Ascending aorta (tissue), 2 donors: ENCODE measurements around the gene TAF11L3. TPM values are rescaled to one million over a fixed set of nuclear protein-coding genes. Genes with fewer than 3 reads are reported as not detected.
"Not testable (repeated sequence)": the region's sequence is repeated elsewhere in the genome, so short reads cannot be mapped to it uniquely, and the experiment has no call there.

Experiments
- DNase-seq, 2 donors: peaks; one replicate each; pipeline ENCODE4 v3.0.0-alpha.2; 2019; ENCODE audit warnings: low spot score in 2 of 2
- H3K27ac ChIP-seq, 2 donors: fragments of 200-600 bp; sonication (generic); one replicate each; pipeline ENCODE4 v1.5.1; 2016 to 2017; ENCODE audit warnings: mild to moderate bottlenecking in 1 of 2
- H3K27me3 ChIP-seq: fragments of 200-600 bp; sonication (generic); one replicate; pipeline ENCODE4 v1.5.1; 2017
- H3K36me3 ChIP-seq, 2 donors: fragments of 200-600 bp; sonication (generic); one replicate each; pipeline ENCODE4 v1.5.1; 2016
- H3K4me1 ChIP-seq, 2 donors: fragments of 200-600 bp; sonication (generic); one replicate each; pipeline ENCODE4 v1.5.1; 2016 to 2017; ENCODE audit warnings: mild to moderate bottlenecking in 1 of 2
- H3K4me3 ChIP-seq, 2 donors: fragments of 200-600 bp; sonication (generic); one replicate each; pipeline ENCODE4 v1.5.1; 2016 to 2017; ENCODE audit warnings: mild to moderate bottlenecking in 1 of 2
- H3K9me3 ChIP-seq, 2 donors: fragments of 200-600 bp; sonication (generic); one replicate each; pipeline ENCODE4 v1.5.1; 2016
- intact Hi-C: fragments of 100-400 bp; cut with DNase I; formaldehyde crosslinking; loops from one replicate; pipeline ENCODE4 v1.15.1; 2023
- total RNA-seq: library from RNA; depleted of rRNA; stranded (reverse); fragments of >200 nt; gene quantifications from one replicate; pipeline ENCODE4 v1.1.0, GENCODE V29; 2016
- TF ChIP-seq, protein P1 (sequence below), 3 experiments: fragments of 200-600 bp in 2 of 3; fragments of 450-650 bp in 1 of 3; sonication (generic) in 2 of 3; IDR thresholded peaks; one replicate each; pipeline ENCODE4 v1.5.1; 2016 to 2019; ENCODE audit warnings: antibody characterized with exemption in 3 of 3, mild to moderate bottlenecking in 1 of 3, moderate library complexity in 1 of 3

The TAF11L3 gene
- total RNA-seq, 1 donor from 2014 or later: not detected

- Histone ChIP-seq H3K27ac (no peak overlapping the region), H3K4me3 (no peak overlapping the region), H3K36me3 (no peaks in the 10 kb centered on the region), H3K27me3 (no peaks in the 10 kb centered on the region), H3K4me1 (no peaks in the 10 kb centered on the region), H3K9me3 (no peaks in the 10 kb centered on the region)
- TF ChIP-seq, protein P1, sequence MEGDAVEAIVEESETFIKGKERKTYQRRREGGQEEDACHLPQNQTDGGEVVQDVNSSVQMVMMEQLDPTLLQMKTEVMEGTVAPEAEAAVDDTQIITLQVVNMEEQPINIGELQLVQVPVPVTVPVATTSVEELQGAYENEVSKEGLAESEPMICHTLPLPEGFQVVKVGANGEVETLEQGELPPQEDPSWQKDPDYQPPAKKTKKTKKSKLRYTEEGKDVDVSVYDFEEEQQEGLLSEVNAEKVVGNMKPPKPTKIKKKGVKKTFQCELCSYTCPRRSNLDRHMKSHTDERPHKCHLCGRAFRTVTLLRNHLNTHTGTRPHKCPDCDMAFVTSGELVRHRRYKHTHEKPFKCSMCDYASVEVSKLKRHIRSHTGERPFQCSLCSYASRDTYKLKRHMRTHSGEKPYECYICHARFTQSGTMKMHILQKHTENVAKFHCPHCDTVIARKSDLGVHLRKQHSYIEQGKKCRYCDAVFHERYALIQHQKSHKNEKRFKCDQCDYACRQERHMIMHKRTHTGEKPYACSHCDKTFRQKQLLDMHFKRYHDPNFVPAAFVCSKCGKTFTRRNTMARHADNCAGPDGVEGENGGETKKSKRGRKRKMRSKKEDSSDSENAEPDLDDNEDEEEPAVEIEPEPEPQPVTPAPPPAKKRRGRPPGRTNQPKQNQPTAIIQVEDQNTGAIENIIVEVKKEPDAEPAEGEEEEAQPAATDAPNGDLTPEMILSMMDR (IDR thresholded peaks at IDR 0.05): no peak
- intact Hi-C loops: loop anchor here (10.0 kb wide), 1 partner anchor 272 kb away; the partner anchor contains the start of gene BASP1
- DNase-seq: no peak
Observed at GRCh38 chr5:17487174-17487512, 31.0 kb upstream of the TAF11L3 start.

DNA sequence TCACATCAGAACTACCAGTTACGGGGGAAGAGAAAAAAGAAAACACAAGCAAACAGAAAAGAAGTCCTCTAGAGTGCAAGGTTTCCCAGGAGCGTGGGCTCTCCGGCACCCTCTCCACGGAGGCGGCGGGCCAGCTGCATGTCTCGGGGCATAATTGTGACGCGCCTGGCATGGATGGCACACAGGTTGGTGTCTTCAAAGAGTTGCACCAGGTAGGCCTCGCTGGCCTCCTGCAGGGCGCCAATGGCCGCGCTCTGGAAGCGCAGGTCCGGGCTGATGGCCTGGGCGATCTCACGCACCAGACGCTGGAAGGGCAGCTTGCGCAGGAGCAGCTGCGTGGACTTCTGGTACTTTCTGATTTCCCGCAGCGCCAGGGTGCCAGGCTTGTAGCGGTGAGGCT is 26.9 kb upstream of the TAF11L3 start:
- DNase-seq, H3K27ac ChIP-seq, H3K4me1 ChIP-seq, H3K4me3 ChIP-seq, H3K27me3 ChIP-seq, H3K36me3 ChIP-seq, H3K9me3 ChIP-seq, intact Hi-C loops: not testable (repeated sequence)

- Histone ChIP-seq H3K27ac (no peak overlapping the region), H3K36me3 (no peaks in the 10 kb centered on the region), H3K27me3 (no peaks in the 10 kb centered on the region), H3K4me1 (no peaks in the 10 kb centered on the region), H3K9me3 (no peaks in the 10 kb centered on the region), H3K4me3 (no peak overlapping the region)
- TF ChIP-seq, protein P1 (IDR thresholded peaks at IDR 0.05): no peak
- intact Hi-C loops: no loop called here
- DNase-seq: no peak
Observed at GRCh38 chr5:17492770-17493169, 25.4 kb upstream of the TAF11L3 start.

DNA sequence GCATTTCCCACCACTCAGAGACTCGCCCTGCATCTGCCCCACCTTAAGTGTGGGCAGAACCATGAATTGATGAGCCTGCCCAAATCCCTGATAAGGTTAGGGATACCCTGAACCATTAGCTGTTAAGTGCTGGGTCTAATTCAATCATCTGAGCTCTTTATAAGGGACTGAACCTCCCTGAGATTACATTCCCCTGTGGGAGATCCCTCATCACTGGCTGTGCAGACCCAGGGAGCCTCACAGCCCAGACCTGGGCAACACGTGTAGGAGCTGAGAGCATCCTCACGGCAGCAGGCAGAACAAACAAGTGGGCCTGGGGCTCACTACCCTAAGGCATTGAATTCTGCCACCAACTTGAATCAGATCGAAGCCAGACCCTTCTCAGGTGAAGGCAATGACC is 20.7 kb upstream of the TAF11L3 start:
- TF ChIP-seq, protein P1 (IDR thresholded peaks at IDR 0.05): no peak
- intact Hi-C loops: no loop called here
- no peaks in the 10 kb centered on the region for H3K9me3 ChIP-seq

DNA sequence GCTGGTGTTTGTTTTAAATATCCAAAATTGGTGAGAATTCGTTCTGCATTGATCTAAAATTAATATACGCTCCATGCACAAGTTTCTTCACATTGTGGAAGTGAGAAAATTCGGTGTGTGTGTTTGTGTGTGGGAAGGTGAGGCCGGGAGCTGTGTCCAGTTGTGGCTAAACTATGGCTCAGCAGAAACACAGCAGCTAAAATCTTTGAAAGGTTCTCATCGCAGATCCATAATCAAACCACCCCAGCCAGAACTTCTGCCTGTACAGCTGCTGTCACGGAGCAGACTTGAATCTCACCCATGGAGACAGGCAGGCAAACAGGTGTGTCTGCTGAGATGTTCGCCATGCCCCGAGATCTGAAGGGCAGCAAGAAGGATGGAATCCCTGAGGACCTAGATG is 20.2 kb upstream of the TAF11L3 start, which contains the start of gene TAF11L2:
Gene TAF11L2, plus strand, starts transcription at position 301 of the 400 bp plus-strand sequence.
- intact Hi-C loops, H3K27me3 ChIP-seq: not testable (repeated sequence)

More for the DNA sequence above, 20.7 kb upstream of the TAF11L3 start:
- DNase-seq: no peak
- Histone ChIP-seq H3K4me3 (no peak overlapping the region), H3K4me1 (no peaks in the 10 kb centered on the region), H3K27me3 (no peaks in the 10 kb centered on the region), H3K27ac (no peak overlapping the region), H3K36me3 (no peaks in the 10 kb centered on the region)

GRCh38 chr5:17511775-17512325 is 6.3 kb upstream of the TAF11L3 start:
- H3K4me3 ChIP-seq: no peak overlapping the region
- H3K4me1 ChIP-seq: no peaks in the 10 kb centered on the region
- H3K27me3 ChIP-seq: no peaks in the 10 kb centered on the region
- H3K27ac ChIP-seq: no peak overlapping the region
- TF ChIP-seq, protein P1 (IDR thresholded peaks at IDR 0.05): no peak
- no peaks in the 10 kb centered on the region for H3K9me3 ChIP-seq
- H3K36me3 ChIP-seq: no peaks in the 10 kb centered on the region
- no peak for DNase-seq
- intact Hi-C loops: no loop called here

More for the DNA sequence above, 20.2 kb upstream of the TAF11L3 start, which contains the start of gene TAF11L2:
- not testable (repeated sequence) for H3K4me1 ChIP-seq, H3K27ac ChIP-seq, H3K9me3 ChIP-seq, H3K4me3 ChIP-seq, DNase-seq, H3K36me3 ChIP-seq

- DNase-seq, H3K4me3 ChIP-seq, intact Hi-C loops, H3K4me1 ChIP-seq, H3K36me3 ChIP-seq, H3K9me3 ChIP-seq, H3K27ac ChIP-seq, H3K27me3 ChIP-seq: not testable (repeated sequence)
Observed at GRCh38 chr5:17517526-17517925, 641 bp upstream of the TAF11L3 start.

DNA sequence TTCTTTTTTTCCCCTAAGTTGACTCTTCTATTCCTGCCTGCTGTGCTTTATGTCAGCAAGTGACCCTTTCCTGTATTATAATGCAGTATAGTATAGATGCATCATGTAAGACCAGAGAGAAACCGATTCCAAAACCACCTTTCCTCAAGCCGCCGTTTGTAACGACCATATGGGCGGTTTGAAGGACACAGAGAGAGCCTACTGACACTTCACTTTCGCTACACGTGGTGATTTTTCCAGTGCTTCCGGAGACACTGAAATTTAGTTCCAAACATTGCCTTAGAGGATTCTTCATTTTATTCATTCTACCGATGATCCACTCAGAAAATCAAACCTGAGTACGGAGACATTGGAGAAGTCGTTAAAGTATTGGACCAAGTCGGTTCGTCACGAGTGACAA is 1.3 kb downstream of the TAF11L3 start:
- intact Hi-C loops: not testable (repeated sequence)

GRCh38 chr5:17521501-17521900 is 3.3 kb downstream of the TAF11L3 start, which contains the start of gene TAF11L4:
TSS of gene TAF11L4 (plus strand) at chr5:17521801.
- H3K27ac ChIP-seq, DNase-seq, intact Hi-C loops, H3K9me3 ChIP-seq, H3K36me3 ChIP-seq, H3K4me1 ChIP-seq, H3K4me3 ChIP-seq, H3K27me3 ChIP-seq: not testable (repeated sequence)

More for the DNA sequence above, 1.3 kb downstream of the TAF11L3 start:
- not testable (repeated sequence) for H3K4me3 ChIP-seq, H3K9me3 ChIP-seq, H3K27me3 ChIP-seq, H3K36me3 ChIP-seq, H3K27ac ChIP-seq, DNase-seq, H3K4me1 ChIP-seq

GRCh38 chr5:17524935-17525334 is 6.8 kb downstream of the TAF11L3 start, which contains the start of gene TAF11L5:
TSS of gene TAF11L5 (plus strand) at chr5:17525235.
- H3K9me3 ChIP-seq, H3K27ac ChIP-seq, H3K27me3 ChIP-seq, H3K4me1 ChIP-seq, H3K4me3 ChIP-seq, intact Hi-C loops, DNase-seq, H3K36me3 ChIP-seq: not testable (repeated sequence)
